SHP77 (cell line): ENCODE data around the gene CPLANE2.

Experiments
- DNase-seq, 2 experiments: peaks; one replicate each; lab custom pipeline; 2025; lab: John Stamatoyannopoulos, UW

The CPLANE2 gene

GRCh38 chr1:16189003-16189402 lies 48.0 kb downstream of the CPLANE2 start:
- DNase-seq: no peak

GRCh38 chr1:16187748-16188401 lies 49.1 kb downstream of the CPLANE2 start:
- DNase-seq: peak; percentile 30 to 39

GRCh38 chr1:16186655-16187235 lies 50.2 kb downstream of the CPLANE2 start:
- no peak for DNase-seq

- no peak for DNase-seq
These were observed 52.3 kb downstream of the CPLANE2 start for GRCh38 chr1:16184557-16185303.

GRCh38 chr1:16183765-16184556 lies 53.0 kb downstream of the CPLANE2 start:
- no peak for DNase-seq

GRCh38 chr1:16183179-16183578 lies 53.8 kb downstream of the CPLANE2 start:
- no peak for DNase-seq

GRCh38 chr1:16181887-16182719 lies 54.9 kb downstream of the CPLANE2 start:
- DNase-seq: no peak
